ENCODE data around the gene RGS12. TPM values are rescaled to one million over a fixed set of nuclear protein-coding genes. Genes with fewer than 3 reads are reported as not detected.

The RGS12 gene
- total and polyA plus RNA-seq, 2 of the 13 experiments (the other 11 are each of a cell fraction or from before 2014, with no cell fraction given): 21.0 to 27.7 TPM

DNA sequence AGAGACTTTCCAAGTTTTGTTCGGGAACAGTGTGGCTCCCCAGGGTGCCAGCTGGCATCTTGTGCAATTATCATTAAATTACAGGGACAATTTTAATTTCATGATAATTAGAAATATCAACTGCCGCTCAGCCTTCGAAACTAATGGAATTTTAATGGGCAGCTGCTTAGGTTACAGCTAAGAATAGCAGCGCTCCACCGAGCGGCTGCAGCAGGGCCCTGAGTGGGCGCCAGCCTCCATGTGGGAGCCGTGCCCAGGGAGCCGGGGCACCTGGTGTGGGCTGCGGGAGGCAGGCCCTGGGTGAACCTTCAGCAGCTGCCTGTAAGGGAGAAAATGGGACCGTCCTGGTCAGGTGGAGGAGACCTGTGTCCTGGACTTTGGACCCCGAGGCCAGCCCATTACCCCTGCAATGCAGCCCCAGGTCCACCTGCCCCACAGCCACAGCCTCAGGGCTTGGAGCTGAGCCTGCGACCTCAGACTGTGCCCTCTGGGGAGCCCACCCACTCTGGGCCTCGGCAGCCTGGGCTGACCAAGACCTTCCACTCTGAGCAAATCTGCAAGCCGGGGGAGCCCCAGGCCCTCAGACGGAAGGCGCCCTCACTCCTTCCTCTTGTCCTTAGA, 22.7 kb upstream of the RGS12 start (continued):
- TF ChIP-seq, protein P1, sequence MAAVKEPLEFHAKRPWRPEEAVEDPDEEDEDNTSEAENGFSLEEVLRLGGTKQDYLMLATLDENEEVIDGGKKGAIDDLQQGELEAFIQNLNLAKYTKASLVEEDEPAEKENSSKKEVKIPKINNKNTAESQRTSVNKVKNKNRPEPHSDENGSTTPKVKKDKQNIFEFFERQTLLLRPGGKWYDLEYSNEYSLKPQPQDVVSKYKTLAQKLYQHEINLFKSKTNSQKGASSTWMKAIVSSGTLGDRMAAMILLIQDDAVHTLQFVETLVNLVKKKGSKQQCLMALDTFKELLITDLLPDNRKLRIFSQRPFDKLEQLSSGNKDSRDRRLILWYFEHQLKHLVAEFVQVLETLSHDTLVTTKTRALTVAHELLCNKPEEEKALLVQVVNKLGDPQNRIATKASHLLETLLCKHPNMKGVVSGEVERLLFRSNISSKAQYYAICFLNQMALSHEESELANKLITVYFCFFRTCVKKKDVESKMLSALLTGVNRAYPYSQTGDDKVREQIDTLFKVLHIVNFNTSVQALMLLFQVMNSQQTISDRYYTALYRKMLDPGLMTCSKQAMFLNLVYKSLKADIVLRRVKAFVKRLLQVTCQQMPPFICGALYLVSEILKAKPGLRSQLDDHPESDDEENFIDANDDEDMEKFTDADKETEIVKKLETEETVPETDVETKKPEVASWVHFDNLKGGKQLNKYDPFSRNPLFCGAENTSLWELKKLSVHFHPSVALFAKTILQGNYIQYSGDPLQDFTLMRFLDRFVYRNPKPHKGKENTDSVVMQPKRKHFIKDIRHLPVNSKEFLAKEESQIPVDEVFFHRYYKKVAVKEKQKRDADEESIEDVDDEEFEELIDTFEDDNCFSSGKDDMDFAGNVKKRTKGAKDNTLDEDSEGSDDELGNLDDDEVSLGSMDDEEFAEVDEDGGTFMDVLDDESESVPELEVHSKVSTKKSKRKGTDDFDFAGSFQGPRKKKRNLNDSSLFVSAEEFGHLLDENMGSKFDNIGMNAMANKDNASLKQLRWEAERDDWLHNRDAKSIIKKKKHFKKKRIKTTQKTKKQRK (IDR thresholded peaks at IDR 0.05; ENCODE audit: low read length): no peak
- TF ChIP-seq HNF4G (IDR thresholded peaks at IDR 0.05; ENCODE audit: borderline replicate concordance, low read depth, low read length): peak; percentile 20; the same call in 1 of the 2 replicates
- TF ChIP-seq HNF4G (CRISPR knock-in tag; IDR thresholded peaks at IDR 0.05; ENCODE audit: borderline replicate concordance, low read depth): no peak
- TF ChIP-seq ZMYM3 (CRISPR knock-in tag; IDR thresholded peaks at IDR 0.05): 0 out of 2 replicates have a peak, but pooled peaks have one; percentile 20
- TF ChIP-seq PCBP2 (optimal IDR thresholded peaks at IDR 0.05; ENCODE audit: low read depth, low read length, poor library complexity, severe bottlenecking): no peak
- no peak for TF ChIP-seq ZNF430 (CRISPR knock-in tag; IDR thresholded peaks at IDR 0.05)
- peak; percentile 68; the same call in 1 of the 2 replicates for TF ChIP-seq HNRNPL (IDR thresholded peaks at IDR 0.05; ENCODE audit: low read depth, low read length)
- no peak for TF ChIP-seq GMEB1 (CRISPR knock-in tag; IDR thresholded peaks at IDR 0.05; ENCODE audit: borderline replicate concordance)
- TF ChIP-seq HNF4A (CRISPR knock-in tag; IDR thresholded peaks at IDR 0.05): peak; percentile 72
- no peak for TF ChIP-seq IRX3 (CRISPR knock-in tag; IDR thresholded peaks at IDR 0.05; ENCODE audit: borderline replicate concordance, low read depth)
- TF ChIP-seq HOXA3 (CRISPR knock-in tag; IDR thresholded peaks at IDR 0.05): peak; percentile 27; the same call in 1 of the 2 replicates
- TF ChIP-seq ZNF710 (CRISPR knock-in tag; IDR thresholded peaks at IDR 0.05; ENCODE audit: borderline replicate concordance): no peak
- TF ChIP-seq FOSL2 (CRISPR knock-in tag; IDR thresholded peaks at IDR 0.05): no peak
- TF ChIP-seq ZNF546 (CRISPR knock-in tag; conservative IDR thresholded peaks at IDR 0.05): no peak
- TF ChIP-seq DMAP1 (CRISPR knock-in tag; IDR thresholded peaks at IDR 0.05): no peak
- no peak for TF ChIP-seq KDM4B (CRISPR knock-in tag; IDR thresholded peaks at IDR 0.05)
- TF ChIP-seq HMGXB4 (CRISPR knock-in tag; IDR thresholded peaks at IDR 0.05; ENCODE audit: borderline replicate concordance in 1 of 2, low read depth in 1 of 2): no peak
- no peak for TF ChIP-seq POLR2AphosphoS5 (IDR thresholded peaks at IDR 0.05; ENCODE audit: low read depth, low read length)

Data from HepG2 (cell line).